Endothelial cell of umbilical vein (primary cell): Measurements from ENCODE around the gene UVRAG. TPM values are rescaled to one million over a fixed set of nuclear protein-coding genes. Genes with fewer than 3 reads are reported as not detected.

Experiments
- BruUV-seq: library from RNA; stranded (reverse); fragments of 400-500 nt; replicated peaks from 2 replicates; lab custom pipeline; 2021; lab: Mats Ljungman, UMichigan
- CTCF ChIA-PET: fragments of 300-600, 350-600 bp; sonication (Branson Sonifier 250); formaldehyde crosslinking; loops from one replicate; lab custom pipeline; 2021; ENCODE audit warnings: antibody characterized with exemption, inconsistent platforms; lab: Charles Lee
- POLR2A ChIA-PET: fragments of 300-600, 350-600 bp; sonication (Branson Sonifier 250); formaldehyde crosslinking; loops from one replicate; lab custom pipeline; 2021; ENCODE audit warnings: antibody characterized with exemption, inconsistent platforms; lab: Charles Lee
- DNase-seq: peaks from one replicate; pipeline ENCODE4 v3.0.0-alpha.2; 2011; ENCODE audit warnings: low read depth, low spot score
- FAIRE-seq: peaks from 2 replicates; lab custom pipeline; 2011; peaks lifted over from hg19 to GRCh38; lab: Jason Lieb, UNC
- H2AFZ ChIP-seq: 2 replicates; pipeline ENCODE4 v1.6.0; 2012; ENCODE audit warnings: low read depth, low read length, control low read depth, inconsistent platforms
- H3K27ac ChIP-seq: 2 replicates; pipeline ENCODE4 v1.5.1; 2011; ENCODE audit warnings: low read depth, mild to moderate bottlenecking, control low read depth, low read length, moderate library complexity; ENCODE audit not compliant: insufficient read depth
- H3K27me3 ChIP-seq, 2 experiments: 2 replicates each; pipeline versions ENCODE4 v1.6.0 to v1.6.1; 2011; ENCODE audit warnings: low read length in 2 of 2, mixed read lengths in 1 of 2; ENCODE audit not compliant: control insufficient read depth in 2 of 2, insufficient read depth in 2 of 2
- H3K36me3 ChIP-seq, 2 experiments: 2 replicates in 1 of 2; 3 replicates in 1 of 2; pipeline ENCODE4 v1.5.1; 2011; ENCODE audit warnings: low read length in 2 of 2, mild to moderate bottlenecking in 1 of 2, moderate library complexity in 1 of 2; ENCODE audit not compliant: control insufficient read depth in 2 of 2, insufficient read depth in 2 of 2; ENCODE audit errors: extremely low read depth in 1 of 2
- H3K4me1 ChIP-seq: 3 replicates; pipeline ENCODE4 v1.5.1; 2011; ENCODE audit warnings: mild to moderate bottlenecking, low read length; ENCODE audit not compliant: control insufficient read depth, insufficient read depth; ENCODE audit errors: extremely low read depth
- H3K4me2 ChIP-seq: 2 replicates; pipeline ENCODE4 v1.6.1; 2011; ENCODE audit warnings: low read length, control low read depth, mixed read lengths; ENCODE audit not compliant: insufficient read depth
- H3K4me3 ChIP-seq, 3 experiments: fragments of 200-600 bp in 1 of 3; sonication (generic), shearing (Covaris generic) in 1 of 3; replicated peaks in 1 of 3; 2 replicates each; pipeline ENCODE4 v1.5.1; 2011 to 2016; ENCODE audit warnings: control low read depth in 3 of 3, low read length in 3 of 3, mild to moderate bottlenecking in 2 of 3, inconsistent platforms in 1 of 3, low read depth in 1 of 3, moderate library complexity in 1 of 3; ENCODE audit not compliant: insufficient read depth in 1 of 3
- H3K79me2 ChIP-seq: 2 replicates; pipeline ENCODE4 v1.6.0; 2012; ENCODE audit warnings: low read length, inconsistent platforms; ENCODE audit not compliant: control insufficient read depth, insufficient read depth
- H3K9ac ChIP-seq: replicated peaks from 2 replicates; pipeline ENCODE3; 2011; ENCODE audit warnings: low read length, control low read depth; ENCODE audit not compliant: insufficient read depth; ENCODE audit errors: extremely low read depth
- H3K9me1 ChIP-seq: replicated peaks from 3 replicates; pipeline ENCODE4 v1.6.0; 2011; ENCODE audit warnings: mild to moderate bottlenecking, low read length; ENCODE audit not compliant: control insufficient read depth, insufficient read depth; ENCODE audit errors: extremely low read depth
- H3K9me3 ChIP-seq: replicated peaks from 2 replicates; pipeline ENCODE4 v1.5.1; 2012; ENCODE audit warnings: low read length, inconsistent platforms; ENCODE audit not compliant: control insufficient read depth, insufficient read depth
- H4K20me1 ChIP-seq: replicated peaks from 2 replicates; pipeline ENCODE3; 2011; ENCODE audit warnings: mild to moderate bottlenecking, low read length; ENCODE audit not compliant: control insufficient read depth, insufficient read depth; ENCODE audit errors: extremely low read depth
- EZH2 ChIP-seq: IDR thresholded peaks from 2 replicates; pipeline ENCODE4 v1.6.1; 2012; ENCODE audit warnings: borderline replicate concordance, low read depth, mild to moderate bottlenecking, moderate library complexity, low read length, inconsistent platforms; ENCODE audit not compliant: severe bottlenecking
- FOS ChIP-seq: IDR thresholded peaks from 2 replicates; pipeline ENCODE4 v1.6.1; 2011; ENCODE audit warnings: mild to moderate bottlenecking, low read length, moderate library complexity, borderline replicate concordance; ENCODE audit not compliant: insufficient read depth
- GATA2 ChIP-seq: IDR thresholded peaks from 2 replicates; pipeline ENCODE4 v1.7.0; 2011; ENCODE audit warnings: low read depth, mild to moderate bottlenecking, moderate library complexity, mixed read lengths, low read length; ENCODE audit not compliant: insufficient read length, insufficient read depth
- JUN ChIP-seq: IDR thresholded peaks from 2 replicates; pipeline ENCODE4 v1.6.1; 2011; ENCODE audit warnings: borderline replicate concordance, low read depth; ENCODE audit not compliant: insufficient read length, insufficient read depth
- MYC ChIP-seq: IDR thresholded peaks from one replicate; pipeline ENCODE4 v1.6.1; 2011; ENCODE audit warnings: mild to moderate bottlenecking, low read depth, low read length
- POLR2A ChIP-seq: IDR thresholded peaks from 2 replicates; pipeline ENCODE4 v1.6.1; 2012; ENCODE audit warnings: low read depth, mild to moderate bottlenecking, control low read depth, low read length
- POLR2AphosphoS5 ChIP-seq: IDR thresholded peaks from 2 replicates; pipeline ENCODE4 v1.6.1; 2012; ENCODE audit warnings: low read depth, mild to moderate bottlenecking, control low read depth, low read length, moderate library complexity; ENCODE audit not compliant: insufficient read depth
- dilution Hi-C: fragments of 300-500 bp; cut with MboI; formaldehyde crosslinking; loops from one replicate; pipeline ENCODE4 v1.15.0; 2019; ENCODE audit warnings: low sequenced_read_pairs; ENCODE audit not compliant: extremely low pct_ligation_motif_present
- intact Hi-C: fragments of 100-400 bp; cut with micrococcal nuclease; formaldehyde crosslinking; loops from one replicate; pipeline ENCODE4 v1.10.0; 2022
- polyA plus RNA-seq, 4 experiments: library from polyadenylated mRNA; depleted of rRNA in 3 of 4; stranded (reverse) in 3 of 4; unstranded in 1 of 4; fragments of >200 nt; gene quantifications; 2 replicates each; pipeline versions ENCODE4 v1.2.1 to v1.2.3, GENCODE V29; 2011 to 2012; ENCODE audit warnings: missing spikeins in 1 of 4
- total RNA-seq: library from RNA; stranded (reverse); gene quantifications from 2 replicates; pipeline ENCODE4 v1.2.3, GENCODE V29; 2021
- TF ChIP-seq, protein P1 (sequence below): IDR thresholded peaks from 2 replicates; pipeline ENCODE4 v1.6.1; 2011; ENCODE audit not compliant: insufficient read depth, insufficient read length
- TF ChIP-seq, protein P2 (sequence below), 2 donors: IDR thresholded peaks; 1 replicate in 1 of 2; 2 replicates in 1 of 2; pipeline ENCODE4 v1.5.1; 2011; ENCODE audit warnings: low read length in 2 of 2, mild to moderate bottlenecking in 2 of 2, moderate library complexity in 2 of 2, control low read depth in 1 of 2, inconsistent platforms in 1 of 2, low read depth in 1 of 2; ENCODE audit not compliant: insufficient read depth in 1 of 2; ENCODE audit errors: extremely low read depth in 1 of 2

Gene UVRAG
- total and polyA plus RNA-seq, 2 donors (not counting 3 experiments of a cell fraction or from before 2014, with no cell fraction given), result 21.2 to 65.6 TPM

DNA sequence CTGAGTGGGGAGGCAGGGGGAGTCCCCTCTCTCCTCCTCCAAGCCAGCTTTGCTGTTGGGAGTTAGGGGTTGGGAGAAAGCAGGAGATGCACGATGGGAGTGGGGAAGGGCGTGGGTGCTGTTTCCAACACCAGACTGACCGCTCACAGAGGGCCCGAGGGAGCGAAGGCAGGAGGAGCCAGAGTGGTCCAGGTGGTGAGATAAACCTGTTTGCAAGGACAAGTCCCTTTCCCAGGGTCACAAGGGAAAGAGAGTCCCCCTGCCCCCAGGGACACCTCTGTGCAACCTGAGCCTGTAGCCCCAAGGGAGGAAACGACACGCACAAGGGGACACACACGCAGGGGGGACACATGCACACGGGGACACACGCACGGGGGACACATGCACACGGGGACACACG, 349.1 kb downstream of the UVRAG start:
- no peak for FAIRE-seq
- no peaks in the 10 kb centered on the region for H3K79me2 ChIP-seq
- no peak overlapping the region for H2AFZ ChIP-seq
- dilution Hi-C loops, result no loop called here
- DNase-seq, result no peak
- no peaks in the 10 kb centered on the region for H3K9me3 ChIP-seq
- no peaks in the 10 kb centered on the region for H3K36me3 ChIP-seq
- ChIA-PET CTCF (no interaction called here), POLR2A (no interaction called here)
- no peaks in the 10 kb centered on the region for H3K9me1 ChIP-seq
- no TSS peak for BruUV-seq
- H3K27me3 ChIP-seq, result no peaks in the 10 kb centered on the region
- no peak overlapping the region for H3K27ac ChIP-seq
- no peaks in the 10 kb centered on the region for H4K20me1 ChIP-seq
- no peak overlapping the region for H3K4me2 ChIP-seq
- intact Hi-C loops, result no loop called here
- no peak for TF ChIP-seq JUN
- TF ChIP-seq MYC, result no peak
- TF ChIP-seq POLR2AphosphoS5, result no peak
- H3K4me1 ChIP-seq, result no peaks in the 10 kb centered on the region
- no peak overlapping the region for H3K4me3 ChIP-seq
- H3K9ac ChIP-seq, result no peak overlapping the region

DNA sequence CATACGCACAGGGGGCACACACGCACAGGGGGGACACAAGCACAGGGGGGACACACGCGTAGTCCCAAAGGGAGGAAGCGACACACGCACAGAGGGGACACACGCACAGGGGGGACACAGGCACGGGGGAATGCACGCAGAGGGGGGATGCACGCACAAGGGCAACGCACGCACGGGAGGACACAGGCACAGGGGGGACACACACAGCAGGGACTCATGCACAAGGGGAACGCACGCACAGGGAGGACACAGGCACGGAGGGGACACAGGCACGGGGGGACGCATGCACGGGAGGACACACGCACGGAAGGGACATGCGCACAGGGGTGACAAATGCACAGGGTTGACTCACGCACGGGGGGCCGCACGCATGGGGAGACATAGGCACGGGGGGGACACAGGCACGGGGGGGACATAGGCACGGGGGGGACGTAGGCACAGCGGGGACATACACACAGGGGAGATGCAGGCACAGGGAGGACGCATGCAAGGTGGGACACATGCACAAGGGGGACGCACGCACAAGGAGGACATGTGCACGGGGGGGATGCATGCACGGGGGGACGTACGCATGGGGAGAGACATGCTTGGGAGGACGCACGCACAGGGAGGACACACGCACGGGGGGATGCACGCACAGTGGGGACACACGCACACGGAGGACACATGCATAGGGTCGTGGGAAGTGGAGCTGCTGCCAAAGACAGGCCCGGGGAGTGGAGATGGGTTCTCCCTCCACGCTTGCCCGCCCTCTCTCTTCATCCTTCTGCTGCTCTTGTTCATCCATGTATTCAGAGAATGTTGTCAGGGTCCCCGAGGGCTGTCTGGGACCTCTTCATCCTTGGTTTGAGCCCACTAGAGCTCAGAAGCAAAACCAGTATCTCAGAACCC, 350.1 kb downstream of the UVRAG start:
- intact Hi-C loops (no loop called here), dilution Hi-C loops (no loop called here)
- no peak for TF ChIP-seq FOS
- no peak for TF ChIP-seq MYC
- TF ChIP-seq POLR2AphosphoS5, result no peak
- no peak for TF ChIP-seq GATA2
- TF ChIP-seq, protein P1, sequence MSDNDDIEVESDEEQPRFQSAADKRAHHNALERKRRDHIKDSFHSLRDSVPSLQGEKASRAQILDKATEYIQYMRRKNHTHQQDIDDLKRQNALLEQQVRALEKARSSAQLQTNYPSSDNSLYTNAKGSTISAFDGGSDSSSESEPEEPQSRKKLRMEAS, result no peak
- TF ChIP-seq JUN, result no peak
- TF ChIP-seq, protein P2, sequence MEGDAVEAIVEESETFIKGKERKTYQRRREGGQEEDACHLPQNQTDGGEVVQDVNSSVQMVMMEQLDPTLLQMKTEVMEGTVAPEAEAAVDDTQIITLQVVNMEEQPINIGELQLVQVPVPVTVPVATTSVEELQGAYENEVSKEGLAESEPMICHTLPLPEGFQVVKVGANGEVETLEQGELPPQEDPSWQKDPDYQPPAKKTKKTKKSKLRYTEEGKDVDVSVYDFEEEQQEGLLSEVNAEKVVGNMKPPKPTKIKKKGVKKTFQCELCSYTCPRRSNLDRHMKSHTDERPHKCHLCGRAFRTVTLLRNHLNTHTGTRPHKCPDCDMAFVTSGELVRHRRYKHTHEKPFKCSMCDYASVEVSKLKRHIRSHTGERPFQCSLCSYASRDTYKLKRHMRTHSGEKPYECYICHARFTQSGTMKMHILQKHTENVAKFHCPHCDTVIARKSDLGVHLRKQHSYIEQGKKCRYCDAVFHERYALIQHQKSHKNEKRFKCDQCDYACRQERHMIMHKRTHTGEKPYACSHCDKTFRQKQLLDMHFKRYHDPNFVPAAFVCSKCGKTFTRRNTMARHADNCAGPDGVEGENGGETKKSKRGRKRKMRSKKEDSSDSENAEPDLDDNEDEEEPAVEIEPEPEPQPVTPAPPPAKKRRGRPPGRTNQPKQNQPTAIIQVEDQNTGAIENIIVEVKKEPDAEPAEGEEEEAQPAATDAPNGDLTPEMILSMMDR (IDR thresholded peaks at IDR 0.05; ENCODE audit: extremely low read depth in 1 of 2, insufficient read depth in 1 of 2, low read depth in 1 of 2, low read length in 2 of 2), result no peak
- no peak for TF ChIP-seq POLR2A
- TF ChIP-seq EZH2, result no peak
- ChIA-PET CTCF (interaction anchor here (1.8 kb wide), 1 partner anchor 13 kb away, joined by 8 read pairs; no protein-coding TSS in a partner anchor), POLR2A (no interaction called here)
- no peaks in the 10 kb centered on the region for H3K9me3 ChIP-seq
- no peak overlapping the region for H2AFZ ChIP-seq
- H3K9ac ChIP-seq, result no peak overlapping the region
- no peaks in the 10 kb centered on the region for H3K27me3 ChIP-seq
- BruUV-seq, result no TSS peak
- H3K27ac ChIP-seq, result no peak overlapping the region
- no peak overlapping the region for H3K4me2 ChIP-seq
- no peak for DNase-seq
- H3K36me3 ChIP-seq, result no peaks in the 10 kb centered on the region
- no peaks in the 10 kb centered on the region for H3K4me1 ChIP-seq
- FAIRE-seq, result no peak
- no peaks in the 10 kb centered on the region for H4K20me1 ChIP-seq
- H3K4me3 ChIP-seq, result no peak overlapping the region
- no peaks in the 10 kb centered on the region for H3K9me1 ChIP-seq
- no peaks in the 10 kb centered on the region for H3K79me2 ChIP-seq
